GM08714 (cell line): ENCODE data around the gene DMRT3.
"Not testable (repeated sequence)": the region's sequence is repeated elsewhere in the genome, so short reads cannot be mapped to it uniquely, and the experiment has no call there.

Experiments used
- H3K4me3 ChIP-seq: fragments of 200-500 bp; sonication (Bioruptor generic); 2 replicates; pipeline ENCODE4 v1.5.1; 2014; ENCODE audit warnings: mild to moderate bottlenecking, low read length, inconsistent platforms
- ZNF274 ChIP-seq: IDR thresholded peaks from 2 replicates; pipeline ENCODE4 v1.6.1; 2012; ENCODE audit warnings: mild to moderate bottlenecking, low read depth, low read length

DMRT3 gene

GRCh38 chr9:974996-975739 is 1.3 kb upstream of the DMRT3 start:
- H3K4me3 ChIP-seq: no peak overlapping the region
- no peak for TF ChIP-seq ZNF274

- TF ChIP-seq ZNF274: no peak
- no peak overlapping the region for H3K4me3 ChIP-seq
Observed at GRCh38 chr9:975740-976257, 656 bp upstream of the DMRT3 start.

- no peak for TF ChIP-seq ZNF274
- no peak overlapping the region for H3K4me3 ChIP-seq
Observed at GRCh38 chr9:976943-977837, 735 bp downstream of the DMRT3 start.

GRCh38 chr9:977838-978830 is 1.7 kb downstream of the DMRT3 start:
- TF ChIP-seq ZNF274: no peak
- H3K4me3 ChIP-seq: no peak overlapping the region

GRCh38 chr9:979983-980382 is 3.5 kb downstream of the DMRT3 start:
- no peak for TF ChIP-seq ZNF274
- H3K4me3 ChIP-seq: no peak overlapping the region

GRCh38 chr9:980640-981039 is 4.2 kb downstream of the DMRT3 start:
- TF ChIP-seq ZNF274: no peak
- no peak overlapping the region for H3K4me3 ChIP-seq

GRCh38 chr9:981491-981898 is 5.0 kb downstream of the DMRT3 start:
- no peak overlapping the region for H3K4me3 ChIP-seq
- no peak for TF ChIP-seq ZNF274

GRCh38 chr9:982394-983230 is 6.2 kb downstream of the DMRT3 start:
- no peak for TF ChIP-seq ZNF274
- H3K4me3 ChIP-seq: no peak overlapping the region

- no peak overlapping the region for H3K4me3 ChIP-seq
- no peak for TF ChIP-seq ZNF274
Observed at GRCh38 chr9:994005-994404, 17.6 kb downstream of the DMRT3 start.

GRCh38 chr9:995192-995591 is 18.7 kb downstream of the DMRT3 start:
- no peak for TF ChIP-seq ZNF274

GRCh38 chr9:995781-996180 is 19.3 kb downstream of the DMRT3 start:
- H3K4me3 ChIP-seq: no peak overlapping the region
- no peak for TF ChIP-seq ZNF274

More at GRCh38 chr9:995192-995591, 18.7 kb downstream of the DMRT3 start:
- no peak overlapping the region for H3K4me3 ChIP-seq

GRCh38 chr9:998299-999110 is 22.1 kb downstream of the DMRT3 start:
- H3K4me3 ChIP-seq: not testable (repeated sequence)
